H1 (cell line): ENCODE data around the gene DDC. TPM values are rescaled to one million over a fixed set of nuclear protein-coding genes. Genes with fewer than 3 reads are reported as not detected.
A peak's percentile ranks its signal among the peaks of the same experiment; 100 is the strongest.

Experiments used
- CTCF ChIA-PET: fragments of 300-600 bp; sonication (Branson Sonifier 250); formaldehyde crosslinking; loops from one replicate; lab custom pipeline; 2021; ENCODE audit not compliant: partially characterized antibody; lab: Charles Lee
- POLR2A ChIA-PET: fragments of 300-600 bp; sonication (Branson Sonifier 250); formaldehyde crosslinking; loops from one replicate; lab custom pipeline; 2021; ENCODE audit warnings: inconsistent platforms; ENCODE audit not compliant: partially characterized antibody; lab: Charles Lee
- DNase-seq, 2 experiments: peaks; one replicate each; pipeline versions ENCODE4 v3.0.0 to v3.0.0-alpha.2; 2010 to 2022; ENCODE audit warnings: low spot score in 2 of 2, low read depth in 1 of 2, mixed read lengths in 1 of 2
- FAIRE-seq: peaks from 2 replicates; lab custom pipeline; 2011; peaks lifted over from hg19 to GRCh38; lab: Jason Lieb, UNC
- H2AFZ ChIP-seq: 2 replicates; pipeline ENCODE4 v1.8.1; 2012; ENCODE audit warnings: low read length, inconsistent platforms
- H2AK5ac ChIP-seq: 2 replicates; pipeline ENCODE4 v1.6.1; 2013; ENCODE audit warnings: low read depth, low read length
- H2BK120ac ChIP-seq: replicated peaks from 2 replicates; pipeline ENCODE3; 2013; ENCODE audit warnings: low read depth, low read length, inconsistent platforms
- H2BK12ac ChIP-seq: 2 replicates; pipeline ENCODE4 v1.6.1; 2013; ENCODE audit warnings: low read depth, low read length
- H2BK15ac ChIP-seq: 2 replicates; pipeline ENCODE4 v1.6.1; 2013; ENCODE audit warnings: low read length
- H2BK20ac ChIP-seq: 2 replicates; pipeline ENCODE4 v1.6.1; 2013; ENCODE audit warnings: low read length
- H2BK5ac ChIP-seq: 2 replicates; pipeline ENCODE4 v1.6.1; 2013; ENCODE audit warnings: low read depth, low read length
- H3K14ac ChIP-seq: 2 replicates; pipeline ENCODE4 v1.6.1; 2013; ENCODE audit warnings: inconsistent platforms; ENCODE audit not compliant: insufficient read length
- H3K18ac ChIP-seq: 2 replicates; pipeline ENCODE4 v1.6.1; 2013; ENCODE audit warnings: low read length; ENCODE audit errors: extremely low read depth
- H3K23ac ChIP-seq: 2 replicates; pipeline ENCODE4 v1.6.1; 2013; ENCODE audit warnings: inconsistent platforms; ENCODE audit not compliant: insufficient read length
- H3K23me2 ChIP-seq: 2 replicates; pipeline ENCODE4 v1.6.1; 2013; ENCODE audit warnings: low read depth, low read length
- H3K27ac ChIP-seq: 2 replicates; pipeline ENCODE4 v1.6.1; 2011; ENCODE audit warnings: low read depth, low read length, inconsistent platforms
- H3K27me3 ChIP-seq, 4 experiments: replicated peaks in 1 of 4; 1 replicate in 1 of 4; 2 replicates in 3 of 4; pipeline versions ENCODE4 v1.6.1 to v1.8.1; 2011 to 2013; ENCODE audit warnings: low read length in 3 of 4, mild to moderate bottlenecking in 3 of 4, inconsistent platforms in 2 of 4, mixed read lengths in 2 of 4, moderate library complexity in 1 of 4; ENCODE audit not compliant: control insufficient read depth in 3 of 4, insufficient read depth in 3 of 4; ENCODE audit errors: extremely low read depth in 1 of 4
- H3K36me3 ChIP-seq, 4 experiments: 2 replicates each; pipeline versions ENCODE4 v1.6.1 to v1.8.1; 2011 to 2013; ENCODE audit warnings: mild to moderate bottlenecking in 4 of 4, low read length in 3 of 4, moderate library complexity in 2 of 4, control low read depth in 1 of 4, inconsistent platforms in 1 of 4; ENCODE audit not compliant: insufficient read depth in 4 of 4, control insufficient read depth in 2 of 4
- H3K4ac ChIP-seq: replicated peaks from 2 replicates; pipeline ENCODE3; 2013; ENCODE audit warnings: low read length, low read depth, mixed read lengths, inconsistent platforms; ENCODE audit not compliant: insufficient read length
- H3K4me1 ChIP-seq, 4 experiments: replicated peaks in 1 of 4; 1 replicate in 1 of 4; 2 replicates in 3 of 4; pipeline versions ENCODE4 v1.6.1 to v1.8.1; 2011 to 2013; ENCODE audit warnings: low read length in 3 of 4, inconsistent platforms in 2 of 4, mixed read lengths in 1 of 4; ENCODE audit not compliant: insufficient read depth in 4 of 4, control insufficient read depth in 3 of 4
- H3K4me2 ChIP-seq, 2 experiments: 2 replicates each; pipeline versions ENCODE4 v1.6.1 to v1.8.1; 2011 to 2013; ENCODE audit warnings: low read depth in 2 of 2, low read length in 2 of 2, control low read depth in 1 of 2, inconsistent platforms in 1 of 2, mild to moderate bottlenecking in 1 of 2; ENCODE audit not compliant: insufficient read depth in 1 of 2
- H3K4me3 ChIP-seq, 4 experiments: fragments of 200-600, 300-600 bp in 1 of 4; sonication (generic), shearing (Covaris generic), sonication (Bioruptor Twin) in 1 of 4; 2 replicates each; pipeline versions ENCODE4 v1.5.1 to v1.8.1; 2011 to 2016; ENCODE audit warnings: low read length in 4 of 4, low read depth in 3 of 4, control low read depth in 2 of 4, inconsistent platforms in 2 of 4, mild to moderate bottlenecking in 2 of 4, mixed read lengths in 1 of 4, moderate library complexity in 1 of 4; ENCODE audit not compliant: insufficient read depth in 2 of 4; ENCODE audit errors: extremely low read depth in 1 of 4
- H3K56ac ChIP-seq: replicated peaks from 2 replicates; pipeline ENCODE3; 2013; ENCODE audit warnings: low read depth, mild to moderate bottlenecking, mixed read lengths, low read length, inconsistent platforms; ENCODE audit not compliant: insufficient read length
- H3K79me1 ChIP-seq: 2 replicates; pipeline ENCODE4 v1.6.1; 2013; ENCODE audit warnings: low read depth, low read length, control low read depth
- H3K79me2 ChIP-seq, 2 experiments: 2 replicates each; pipeline versions ENCODE4 v1.6.1 to v1.8.1; 2012 to 2013; ENCODE audit warnings: low read length in 2 of 2, mild to moderate bottlenecking in 2 of 2, inconsistent platforms in 1 of 2; ENCODE audit not compliant: insufficient read depth in 2 of 2, control insufficient read depth in 1 of 2
- H3K9ac ChIP-seq, 4 experiments: replicated peaks in 1 of 4; 1 replicate in 1 of 4; 2 replicates in 3 of 4; pipeline versions ENCODE4 v1.6.1 to v1.8.1; 2011 to 2013; ENCODE audit warnings: low read depth in 3 of 4, low read length in 3 of 4, control low read depth in 2 of 4, mild to moderate bottlenecking in 2 of 4, moderate library complexity in 2 of 4, inconsistent platforms in 1 of 4; ENCODE audit errors: extremely low read depth in 1 of 4
- H3K9me3 ChIP-seq, 2 experiments: 2 replicates each; pipeline versions ENCODE4 v1.6.1 to v1.8.1; 2012 to 2013; ENCODE audit warnings: mild to moderate bottlenecking in 2 of 2, moderate library complexity in 2 of 2, control low read depth in 1 of 2, inconsistent platforms in 1 of 2, low read depth in 1 of 2, low read length in 1 of 2, mixed read lengths in 1 of 2; ENCODE audit not compliant: insufficient read depth in 2 of 2
- H4K20me1 ChIP-seq, 2 experiments: replicated peaks in 1 of 2; 2 replicates each; pipeline versions ENCODE3 to v1.8.1; 2011 to 2013; ENCODE audit warnings: inconsistent platforms in 2 of 2, low read length in 2 of 2, mild to moderate bottlenecking in 1 of 2; ENCODE audit not compliant: insufficient read depth in 2 of 2, control insufficient read depth in 1 of 2
- H4K5ac ChIP-seq: 2 replicates; pipeline ENCODE4 v1.6.1; 2013; ENCODE audit warnings: low read length, low read depth, mixed read lengths, inconsistent platforms; ENCODE audit not compliant: insufficient read length
- H4K8ac ChIP-seq: 2 replicates; pipeline ENCODE4 v1.8.0; 2013; ENCODE audit warnings: mild to moderate bottlenecking, moderate library complexity, low read length, inconsistent platforms; ENCODE audit not compliant: insufficient read depth; ENCODE audit errors: extremely low read depth
- H4K91ac ChIP-seq: replicated peaks from 2 replicates; pipeline ENCODE3; 2013; ENCODE audit warnings: low read length, mixed read lengths, inconsistent platforms; ENCODE audit not compliant: insufficient read length
- BRCA1 ChIP-seq: IDR thresholded peaks from 2 replicates; pipeline ENCODE4 v1.6.1; 2012; ENCODE audit warnings: low read depth, low read length, improper control_type of control experiment
- CHD2 ChIP-seq: IDR thresholded peaks from 2 replicates; pipeline ENCODE4 v1.6.1; 2012; ENCODE audit warnings: low read length, improper control_type of control experiment
- CTBP2 ChIP-seq: IDR thresholded peaks from 2 replicates; pipeline ENCODE4 v1.7.0; 2011; ENCODE audit warnings: borderline replicate concordance, mild to moderate bottlenecking, moderate library complexity, mixed read lengths, low read length; ENCODE audit not compliant: insufficient read depth, insufficient read length
- TBP ChIP-seq: IDR thresholded peaks from 2 replicates; pipeline ENCODE4 v1.6.1; 2011; ENCODE audit warnings: low read depth, low read length, improper control_type of control experiment
- WGBS, 2 experiments: shearing (Covaris generic) in 1 of 2; methylation state at CpG; one replicate each; pipeline versions ENCODE4 v1.1.6 to v1.1.7; 2013 to 2015; ENCODE audit warnings: low lambda C conversion rate in 2 of 2, mixed read lengths in 2 of 2, inconsistent platforms in 1 of 2, low coverage in 1 of 2, missing lambda C conversion rate in 1 of 2; ENCODE audit not compliant: insufficient replicate concordance in 2 of 2, insufficient coverage in 1 of 2, insufficient read length in 1 of 2; ENCODE audit errors: extremely low coverage in 1 of 2, missing lambda C conversion rate in 1 of 2; 5-methylcytosine and 5-hydroxymethylcytosine counted together
- long read RNA-seq, 2 experiments: library from RNA in 1 of 2; library from capped mRNA in 1 of 2; stranded (forward); transcript quantifications; one replicate each; pipeline ENCODE4 v2.0.0, GENCODE V29; 2021; ENCODE audit warnings: inconsistent platforms in 1 of 2
- polyA minus RNA-seq, 3 experiments: library from RNA; depleted of rRNA, polyadenylated mRNA; stranded (reverse); fragments of >200 nt; gene quantifications; 1 replicate in 2 of 3; 2 replicates in 1 of 3; pipeline ENCODE4 v1.2.3, GENCODE V29; 2011
- polyA plus RNA-seq, 7 experiments: library from polyadenylated mRNA; depleted of rRNA in 3 of 7; stranded (reverse) in 5 of 7; unstranded in 2 of 7; fragments of >200 nt in 5 of 7; fragments of 200-250 nt in 2 of 7; gene quantifications; 1 replicate in 5 of 7; 2 replicates in 1 of 7; 4 replicates in 1 of 7; pipeline versions ENCODE4 v1.2.1 to v1.2.3, GENCODE V29; 2011 to 2013; ENCODE audit warnings: missing spikeins in 2 of 7, mixed read lengths in 2 of 7
- total RNA-seq: library from RNA; stranded (reverse); fragmentation: NEBNext Ultra II Directional; extraction: Animal tissue kit (Norgen Biotek cat#: 25700); gene quantifications from 2 replicates; pipeline ENCODE4 v1.2.1, GENCODE V29; 2021

DDC gene
- not detected in 2 replicates for total RNA-seq
- 0.05 TPM in 1 of 2 replicates, not detected in the other for polyA plus RNA-seq (2011; rRNA removed)
- not detected for polyA plus RNA-seq (2011; cell fraction: cytosol; rRNA removed)
- 0.13 TPM for polyA plus RNA-seq (2011; cell fraction: nucleus; rRNA removed)
- polyA plus RNA-seq (2012, experiment 1 of 2), result not detected in 4 replicates
- not detected for polyA plus RNA-seq (2012, experiment 2 of 2)
- 0.10 TPM for polyA plus RNA-seq (2013, experiment 1 of 2)
- polyA plus RNA-seq (2013, experiment 2 of 2), result not detected
- polyA minus RNA-seq (2011; rRNA and poly(A)+ RNA removed), result not detected in 2 replicates
- polyA minus RNA-seq (2011; cell fraction: cytosol; rRNA and poly(A)+ RNA removed), result not detected
- polyA minus RNA-seq (2011; cell fraction: nucleus; rRNA and poly(A)+ RNA removed), result not detected
- long read RNA-seq, experiment 1, result 0 reads
- long read RNA-seq, experiment 2, result 0 reads

GRCh38 chr7:50564640-50565558 is at the start of gene DDC:
TSS of gene DDC (minus strand) at chr7:50565405. CDS start at chr7:50544085, 21,320 bp downstream.
- H2AFZ ChIP-seq, result no peak within 1 kb of the TSS
- CTCF ChIA-PET, result interaction anchor here (1.3 kb wide), 1 partner anchor 23 kb away, joined by 3 read pairs; no protein-coding TSS in a partner anchor
- WGBS, 2 experiments, result 88% methylated on average over 8 of the region's 8 CpGs; no CpG with 5 or more reads in 1 of the 2 experiments
- no peaks in the 10 kb centered on the region for H3K36me3 ChIP-seq
- no peak within 1 kb of the TSS for H3K18ac ChIP-seq
- no peak within 1 kb of the TSS for H3K23ac ChIP-seq
- no peak within 1 kb of the TSS for H4K8ac ChIP-seq
- no peaks in the 10 kb centered on the region for H3K23me2 ChIP-seq
- no peak within 1 kb of the TSS for H3K14ac ChIP-seq
- 0 out of 2 replicates have a peak within 1 kb of the TSS, but pooled peaks have one; percentile 13 for H2BK20ac ChIP-seq
- H4K20me1 ChIP-seq, result peaks cover 0 to 2% of the 10 kb centered on the region in 2 experiments
- FAIRE-seq (no peak), DNase-seq (no peak)
- H4K91ac ChIP-seq, result no peak within 1 kb of the TSS
- TF ChIP-seq CTBP2 (no peak), CHD2 (no peak), TBP (no peak), BRCA1 (no peak)
- TF ChIP-seq, all 59 proteins: peak for 0
- H3K27me3 ChIP-seq, result no peaks in the 10 kb centered on the region
- no peak within 1 kb of the TSS for H3K56ac ChIP-seq
- H3K4ac ChIP-seq, result no peak within 1 kb of the TSS
- 0 out of 2 replicates have a peak within 1 kb of the TSS, but pooled peaks have one; percentile 12 for H2BK12ac ChIP-seq
- no peak within 1 kb of the TSS for H4K5ac ChIP-seq
- no peak within 1 kb of the TSS for H3K9ac ChIP-seq
- H3K4me3 ChIP-seq, result no peak within 1 kb of the TSS
- H2BK15ac ChIP-seq, result no peak within 1 kb of the TSS
- POLR2A ChIA-PET, result no interaction called here
- no peak within 1 kb of the TSS for H2BK120ac ChIP-seq
- H3K79me2 ChIP-seq, result no peaks in the 10 kb centered on the region
- no peak within 1 kb of the TSS for H3K27ac ChIP-seq
- H3K4me2 ChIP-seq, result no peak within 1 kb of the TSS
- no peak within 1 kb of the TSS for H2AK5ac ChIP-seq
- 0 out of 4 replicates have a peak, but pooled peaks cover 0 to 1% of the 10 kb centered on the region in 2 experiments for H3K9me3 ChIP-seq
- H3K4me1 ChIP-seq, result peaks cover 0 to 3% (median 0%) of the 10 kb centered on the region in 4 experiments; a peak in 2 of 7 replicates
- H3K79me1 ChIP-seq, result no peaks in the 10 kb centered on the region
- no peak within 1 kb of the TSS for H2BK5ac ChIP-seq
